Mammary epithelial cell (primary cell): ENCODE measurements around the gene RARA.

Source experiments
- EZH2 ChIP-seq: IDR thresholded peaks from 2 replicates; pipeline ENCODE4 v1.6.1; 2012; ENCODE audit warnings: low read length, inconsistent platforms, borderline replicate concordance
- TF ChIP-seq, protein P1 (sequence below), 2 donors: IDR thresholded peaks in 1 of 2; conservative IDR thresholded peaks in 1 of 2; 2 replicates each; pipeline ENCODE4 v1.5.1; 2011 to 2012; ENCODE audit warnings: inconsistent platforms in 2 of 2, low read length in 2 of 2, mild to moderate bottlenecking in 2 of 2, control low read depth in 1 of 2, low read depth in 1 of 2; ENCODE audit not compliant: insufficient read depth in 1 of 2; ENCODE audit errors: extremely low read depth in 1 of 2

DNA sequence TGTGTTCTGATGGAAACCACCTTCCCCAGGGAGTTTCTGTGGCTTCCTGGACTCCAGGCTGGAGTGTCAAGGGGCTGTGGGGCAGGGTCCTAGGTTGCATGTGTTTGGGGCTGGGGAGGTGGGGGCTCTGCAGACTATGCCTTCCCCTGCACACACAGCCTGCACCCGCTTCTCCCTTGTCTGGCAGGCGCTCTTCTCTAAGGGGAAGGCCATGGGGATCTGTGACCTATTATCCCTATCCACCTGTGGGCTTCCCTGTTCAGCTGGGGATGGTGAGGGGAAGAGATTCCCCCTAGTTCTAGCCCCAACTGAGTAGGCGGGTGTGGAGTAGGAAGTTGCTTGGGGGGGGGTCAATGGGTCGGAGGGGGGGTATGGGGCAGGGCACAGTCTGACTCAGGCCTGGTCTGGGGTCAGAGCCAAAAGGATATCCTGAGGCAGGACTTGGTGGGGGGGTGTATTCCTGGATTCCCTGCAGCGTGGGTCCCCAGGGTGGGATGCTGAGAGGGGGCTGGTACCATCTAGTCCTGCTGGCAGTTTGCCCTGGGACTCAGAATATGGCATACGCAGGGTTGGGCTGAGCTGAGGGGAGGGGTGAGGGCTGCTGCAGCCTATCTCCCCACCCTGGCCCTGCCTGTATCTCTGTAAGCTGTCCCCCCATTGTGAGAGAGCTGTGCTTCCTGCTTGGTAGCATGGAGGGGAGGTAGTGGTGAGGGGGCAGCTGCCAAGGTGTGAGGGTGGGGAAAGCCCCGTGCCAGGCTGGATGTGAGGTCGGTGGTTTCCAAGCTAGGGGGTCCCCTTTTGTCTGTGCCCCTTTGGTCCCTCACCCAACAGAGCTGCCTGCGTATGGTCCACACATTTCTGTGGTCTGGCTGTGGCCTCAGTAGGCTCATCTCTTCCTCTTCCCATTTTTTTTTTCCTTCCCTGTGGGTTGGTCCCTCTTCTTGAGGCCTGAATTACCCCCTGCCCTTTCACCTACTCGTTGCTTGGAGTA, 14.7 kb downstream of the RARA start:
- TF ChIP-seq, protein P1, sequence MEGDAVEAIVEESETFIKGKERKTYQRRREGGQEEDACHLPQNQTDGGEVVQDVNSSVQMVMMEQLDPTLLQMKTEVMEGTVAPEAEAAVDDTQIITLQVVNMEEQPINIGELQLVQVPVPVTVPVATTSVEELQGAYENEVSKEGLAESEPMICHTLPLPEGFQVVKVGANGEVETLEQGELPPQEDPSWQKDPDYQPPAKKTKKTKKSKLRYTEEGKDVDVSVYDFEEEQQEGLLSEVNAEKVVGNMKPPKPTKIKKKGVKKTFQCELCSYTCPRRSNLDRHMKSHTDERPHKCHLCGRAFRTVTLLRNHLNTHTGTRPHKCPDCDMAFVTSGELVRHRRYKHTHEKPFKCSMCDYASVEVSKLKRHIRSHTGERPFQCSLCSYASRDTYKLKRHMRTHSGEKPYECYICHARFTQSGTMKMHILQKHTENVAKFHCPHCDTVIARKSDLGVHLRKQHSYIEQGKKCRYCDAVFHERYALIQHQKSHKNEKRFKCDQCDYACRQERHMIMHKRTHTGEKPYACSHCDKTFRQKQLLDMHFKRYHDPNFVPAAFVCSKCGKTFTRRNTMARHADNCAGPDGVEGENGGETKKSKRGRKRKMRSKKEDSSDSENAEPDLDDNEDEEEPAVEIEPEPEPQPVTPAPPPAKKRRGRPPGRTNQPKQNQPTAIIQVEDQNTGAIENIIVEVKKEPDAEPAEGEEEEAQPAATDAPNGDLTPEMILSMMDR (conservative IDR thresholded peaks at IDR 0.05 in 1 of 2, IDR thresholded peaks at IDR 0.05 in 1 of 2; ENCODE audit: extremely low read depth in 1 of 2, insufficient read depth in 1 of 2, low read depth in 1 of 2, low read length in 2 of 2): no peak
- no peak for TF ChIP-seq EZH2
